Muscle of leg (tissue), 11 donors: ENCODE results near the gene MDM4. TPM values are rescaled to one million over a fixed set of nuclear protein-coding genes. Genes with fewer than 3 reads are reported as not detected.
"Not testable (repeated sequence)": the region's sequence is repeated elsewhere in the genome, so short reads cannot be mapped to it uniquely, and the experiment has no call there.

Source experiments
- DNase-seq: peaks from one replicate; pipeline ENCODE4 v3.0.0; 2013
- H3K27ac ChIP-seq: one replicate; pipeline ENCODE4 v1.5.1; 2013; ENCODE audit warnings: mild to moderate bottlenecking, low read length, control low read depth
- H3K27me3 ChIP-seq: one replicate; pipeline ENCODE4 v1.6.1; 2013; ENCODE audit warnings: low read length; ENCODE audit not compliant: control insufficient read depth, insufficient read depth
- H3K36me3 ChIP-seq: one replicate; pipeline ENCODE4 v1.6.1; 2013; ENCODE audit warnings: low read length; ENCODE audit not compliant: control insufficient read depth, insufficient read depth
- H3K4me1 ChIP-seq: one replicate; pipeline ENCODE4 v1.6.1; 2013; ENCODE audit warnings: low read length; ENCODE audit not compliant: control insufficient read depth, insufficient read depth
- H3K4me3 ChIP-seq: one replicate; pipeline ENCODE4 v1.5.1; 2013; ENCODE audit warnings: low read length, control low read depth
- H3K9me3 ChIP-seq: replicated peaks from 2 replicates; pipeline ENCODE4 v1.6.1; 2013; ENCODE audit warnings: low read depth, low read length; ENCODE audit not compliant: control insufficient read depth
- WGBS: methylation state at CpG from one replicate; pipeline ENCODE4 v1.1.5; 2013; ENCODE audit warnings: missing lambda C conversion rate; ENCODE audit not compliant: insufficient coverage; 5-methylcytosine and 5-hydroxymethylcytosine counted together
- polyA plus RNA-seq, 8 donors: library from polyadenylated mRNA; unstranded; fragments of 120-200 nt; gene quantifications; one replicate each; pipeline versions ENCODE4 v1.2.1 to v1.2.3, GENCODE V29; 2013; ENCODE audit warnings: inconsistent platforms in 1 of 8, low replicate concordance in 1 of 8; ENCODE audit not compliant: insufficient read length in 8 of 8, insufficient read depth in 1 of 8
- total RNA-seq: library from RNA; stranded (reverse); fragments of 120-200 nt; gene quantifications from one replicate; pipeline ENCODE4 v1.2.4, GENCODE V29; 2013

The MDM4 gene
- total and polyA plus RNA-seq, 9 donors: 9.9 to 37.1 (median 23.8) TPM

- Histone ChIP-seq H3K27me3 (no peaks in the 10 kb centered on the region), H3K4me1 (peaks cover 56% of the 10 kb centered on the region), H3K36me3 (peaks cover 5% of the 10 kb centered on the region), H3K9me3 (no peaks in the 10 kb centered on the region), H3K27ac (peak overlapping the region; percentile 67), H3K4me3 (no peak overlapping the region)
- DNase-seq: peak; percentile 59
- 42% methylated on average over 4 of the region's 9 CpGs for WGBS
Measured at GRCh38 chr1:204475656-204476432, 40.4 kb upstream of the MDM4 start.

- no peak for DNase-seq
- H3K9me3 ChIP-seq: no peaks in the 10 kb centered on the region
- peaks cover 62% of the 10 kb centered on the region for H3K4me1 ChIP-seq
- H3K27me3 ChIP-seq: no peaks in the 10 kb centered on the region
- H3K4me3 ChIP-seq: no peak overlapping the region
- WGBS: 61% methylated on average over 5 of the region's 5 CpGs
- no peak overlapping the region for H3K27ac ChIP-seq
- H3K36me3 ChIP-seq: peaks cover 5% of the 10 kb centered on the region
Measured at GRCh38 chr1:204476563-204476962, 39.6 kb upstream of the MDM4 start.

GRCh38 chr1:204477036-204477740 lies 39.0 kb upstream of the MDM4 start:
- Histone ChIP-seq H3K4me1 (peaks cover 69% of the 10 kb centered on the region), H3K27me3 (no peaks in the 10 kb centered on the region), H3K9me3 (no peaks in the 10 kb centered on the region), H3K4me3 (no peak overlapping the region), H3K27ac (peak overlapping the region; percentile 17), H3K36me3 (peaks cover 2% of the 10 kb centered on the region)
- no peak for DNase-seq
- 67% methylated on average over 5 of the region's 5 CpGs for WGBS

GRCh38 chr1:204478172-204478899 lies 37.9 kb upstream of the MDM4 start:
- Histone ChIP-seq H3K27ac (no peak overlapping the region), H3K9me3 (no peaks in the 10 kb centered on the region), H3K36me3 (peaks cover 2% of the 10 kb centered on the region), H3K4me3 (no peak overlapping the region), H3K27me3 (no peaks in the 10 kb centered on the region), H3K4me1 (peaks cover 73% of the 10 kb centered on the region)
- WGBS: 31% methylated on average over 6 of the region's 7 CpGs
- no peak for DNase-seq

GRCh38 chr1:204478921-204479320 lies 37.3 kb upstream of the MDM4 start:
- peaks cover 73% of the 10 kb centered on the region for H3K4me1 ChIP-seq
- H3K27ac ChIP-seq: no peak overlapping the region
- no peak for DNase-seq
- no peaks in the 10 kb centered on the region for H3K27me3 ChIP-seq
- no CpG with 5 or more reads among the region's 2 CpGs for WGBS
- H3K4me3 ChIP-seq: no peak overlapping the region
- H3K36me3 ChIP-seq: peaks cover 2% of the 10 kb centered on the region
- no peaks in the 10 kb centered on the region for H3K9me3 ChIP-seq

- H3K27ac ChIP-seq: no peak overlapping the region
- H3K36me3 ChIP-seq: peaks cover 2% of the 10 kb centered on the region
- no peaks in the 10 kb centered on the region for H3K9me3 ChIP-seq
- H3K27me3 ChIP-seq: no peaks in the 10 kb centered on the region
- DNase-seq: no peak
- peaks cover 73% of the 10 kb centered on the region for H3K4me1 ChIP-seq
- no peak overlapping the region for H3K4me3 ChIP-seq
- 80% methylated on average over 9 of the region's 13 CpGs for WGBS
Measured at GRCh38 chr1:204479387-204480136, 36.6 kb upstream of the MDM4 start.

GRCh38 chr1:204480515-204480914 lies 35.7 kb upstream of the MDM4 start:
- Histone ChIP-seq H3K9me3 (no peaks in the 10 kb centered on the region), H3K27ac (peak overlapping the region; percentile 35), H3K4me3 (no peak overlapping the region), H3K4me1 (peaks cover 70% of the 10 kb centered on the region), H3K27me3 (no peaks in the 10 kb centered on the region), H3K36me3 (peaks cover 2% of the 10 kb centered on the region)
- 48% methylated on average over 8 of the region's 8 CpGs for WGBS
- DNase-seq: no peak

- Histone ChIP-seq H3K4me1 (peaks cover 37% of the 10 kb centered on the region), H3K27ac (no peak overlapping the region), H3K9me3 (no peaks in the 10 kb centered on the region), H3K27me3 (no peaks in the 10 kb centered on the region), H3K36me3 (peaks cover 2% of the 10 kb centered on the region), H3K4me3 (no peak overlapping the region)
- DNase-seq: no peak
- 73% methylated on average over 7 of the region's 7 CpGs for WGBS
Measured at GRCh38 chr1:204483791-204484190, 32.4 kb upstream of the MDM4 start.

- not testable (repeated sequence) for H3K27me3 ChIP-seq, H3K9me3 ChIP-seq, H3K36me3 ChIP-seq, H3K27ac ChIP-seq, DNase-seq, H3K4me3 ChIP-seq
- no CpG with 5 or more reads among the region's 9 CpGs for WGBS
- H3K4me1 ChIP-seq: peaks cover 13% of the 10 kb centered on the region
Measured at GRCh38 chr1:204486513-204487255, 29.5 kb upstream of the MDM4 start.
